GM12801 (cell line): Measurements from ENCODE around the gene UST.

Experiments used
- CTCF ChIP-seq: IDR thresholded peaks from one replicate; pipeline ENCODE4 v1.5.1; 2011; ENCODE audit warnings: control low read depth; ENCODE audit not compliant: insufficient read length; ENCODE audit errors: extremely low read depth

The UST gene

GRCh38 chr6:148957752-148958151 lies 210.9 kb downstream of the UST start:
- TF ChIP-seq CTCF = no peak

GRCh38 chr6:148959008-148959407 lies 212.2 kb downstream of the UST start:
- no peak for TF ChIP-seq CTCF

GRCh38 chr6:148959501-148959900 lies 212.7 kb downstream of the UST start:
- no peak for TF ChIP-seq CTCF

DNA sequence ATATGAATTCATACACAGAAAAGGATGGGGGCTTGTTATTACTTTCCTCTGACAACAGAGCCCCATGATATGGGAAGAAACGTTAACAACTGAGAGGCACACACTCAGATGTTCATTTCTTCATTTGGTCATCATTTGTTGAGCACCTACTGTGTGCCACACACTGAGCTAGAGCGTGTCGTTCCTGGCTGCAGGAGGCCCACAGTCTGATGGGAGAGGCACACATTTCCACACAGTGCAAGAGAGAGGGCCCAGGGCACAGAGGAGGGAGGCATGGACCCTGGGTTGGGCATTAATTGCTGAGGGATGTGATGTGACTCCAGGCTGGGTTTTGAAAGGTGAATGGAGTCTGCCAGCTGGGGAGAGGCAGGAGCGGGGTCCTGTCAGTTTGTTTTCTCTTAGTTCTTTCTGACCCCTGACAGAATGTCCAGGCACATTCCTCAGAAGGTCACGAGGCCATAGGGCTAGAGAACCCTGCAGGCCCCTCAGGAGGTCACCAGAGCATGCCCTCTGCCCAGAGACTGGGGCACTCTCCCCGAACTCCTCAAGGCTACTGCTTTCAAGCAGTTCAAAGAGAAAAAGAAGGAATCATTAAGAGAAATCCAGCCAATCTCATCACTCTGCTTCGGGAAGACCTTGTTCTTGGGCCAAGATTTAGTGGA lies 216.2 kb downstream of the UST start:
- no peak for TF ChIP-seq CTCF

DNA sequence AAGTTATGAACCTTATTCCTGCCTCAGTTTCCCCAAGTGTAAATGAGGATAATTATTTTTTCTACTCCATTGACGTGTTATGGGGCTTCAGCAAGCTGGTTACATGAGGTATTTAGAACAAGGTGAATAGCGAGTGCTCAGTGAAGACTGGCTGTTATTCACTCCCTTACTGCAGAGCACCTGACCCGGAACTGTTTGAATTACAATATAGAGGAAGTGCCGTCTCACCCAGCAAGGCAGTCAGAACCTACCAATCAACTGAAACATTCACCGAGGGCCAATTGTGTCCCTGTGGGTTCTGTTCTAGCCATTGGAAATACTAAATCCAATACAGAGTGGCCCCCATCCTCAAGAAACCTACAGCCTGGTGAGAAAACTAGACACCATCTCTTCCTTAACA lies 216.9 kb downstream of the UST start:
- TF ChIP-seq CTCF = no peak

DNA sequence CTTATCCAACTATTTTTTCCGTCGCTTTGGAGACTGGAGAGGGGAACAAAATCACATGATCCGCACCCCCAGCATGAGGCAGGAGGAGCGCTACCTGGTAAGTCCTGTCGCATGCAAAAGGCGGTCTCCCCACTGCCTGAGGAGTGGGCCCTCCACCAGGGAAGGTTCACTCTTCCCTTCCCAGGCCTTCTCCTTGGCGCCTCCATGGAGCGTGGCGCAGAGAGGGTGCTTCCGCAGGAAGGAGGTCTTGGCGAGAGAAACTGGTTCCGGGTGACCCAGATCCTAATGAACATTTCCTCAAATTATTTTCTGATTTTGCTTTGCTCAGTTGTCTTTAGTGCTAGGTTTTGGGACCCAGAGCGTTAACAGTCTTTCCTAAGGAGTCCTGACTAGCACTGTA lies 217.6 kb downstream of the UST start:
- TF ChIP-seq CTCF = no peak

GRCh38 chr6:148965287-148965686 lies 218.5 kb downstream of the UST start:
- TF ChIP-seq CTCF = no peak
